Measurements from ENCODE around the gene TMX4.
A peak's percentile ranks its signal among the peaks of the same experiment; 100 is the strongest.
"Not testable (repeated sequence)": the region's sequence is repeated elsewhere in the genome, so short reads cannot be mapped to it uniquely, and the experiment has no call there.

The TMX4 gene, protein sequence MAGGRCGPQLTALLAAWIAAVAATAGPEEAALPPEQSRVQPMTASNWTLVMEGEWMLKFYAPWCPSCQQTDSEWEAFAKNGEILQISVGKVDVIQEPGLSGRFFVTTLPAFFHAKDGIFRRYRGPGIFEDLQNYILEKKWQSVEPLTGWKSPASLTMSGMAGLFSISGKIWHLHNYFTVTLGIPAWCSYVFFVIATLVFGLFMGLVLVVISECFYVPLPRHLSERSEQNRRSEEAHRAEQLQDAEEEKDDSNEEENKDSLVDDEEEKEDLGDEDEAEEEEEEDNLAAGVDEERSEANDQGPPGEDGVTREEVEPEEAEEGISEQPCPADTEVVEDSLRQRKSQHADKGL

DNA sequence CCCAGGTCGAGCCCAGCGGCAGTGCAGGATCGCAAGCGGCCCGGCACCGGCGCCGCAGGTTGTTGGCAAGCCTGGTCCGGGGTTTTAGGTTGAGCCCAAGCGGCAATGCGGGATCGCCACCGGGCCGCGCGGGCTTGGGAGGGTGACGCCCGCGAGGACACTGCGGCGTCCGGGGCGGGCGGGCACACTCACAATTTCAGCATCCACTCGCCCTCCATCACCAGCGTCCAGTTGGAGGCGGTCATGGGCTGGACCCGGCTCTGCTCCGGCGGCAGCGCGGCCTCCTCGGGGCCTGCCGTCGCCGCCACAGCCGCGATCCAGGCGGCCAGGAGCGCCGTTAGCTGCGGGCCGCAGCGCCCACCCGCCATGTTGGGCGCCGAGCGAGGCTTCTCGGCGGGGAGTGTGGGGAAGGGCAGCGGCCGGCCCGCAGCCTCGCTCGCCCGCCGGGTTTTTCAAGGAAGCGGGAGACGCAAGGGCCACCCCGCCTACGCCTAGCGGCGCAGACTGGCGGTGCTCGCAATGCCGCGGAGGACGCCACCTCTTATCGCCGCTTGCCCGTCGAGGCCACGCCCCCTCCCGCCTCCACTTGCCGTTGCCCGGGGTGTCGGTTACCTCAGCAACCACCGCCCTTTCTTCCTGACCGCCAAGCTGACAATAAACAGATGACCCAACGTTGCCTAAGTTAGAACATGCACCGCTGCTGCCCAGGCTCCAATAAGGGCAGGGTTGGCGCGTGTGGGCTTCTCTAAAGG, at the start of gene TMX4:
TSS of gene TMX4 (minus strand) at position 516 of the 752 bp plus-strand sequence. CDS start at position 368, 148 bp downstream.
- DNase-seq (ENCODE audit: low read depth): peak; percentile 87

DNA sequence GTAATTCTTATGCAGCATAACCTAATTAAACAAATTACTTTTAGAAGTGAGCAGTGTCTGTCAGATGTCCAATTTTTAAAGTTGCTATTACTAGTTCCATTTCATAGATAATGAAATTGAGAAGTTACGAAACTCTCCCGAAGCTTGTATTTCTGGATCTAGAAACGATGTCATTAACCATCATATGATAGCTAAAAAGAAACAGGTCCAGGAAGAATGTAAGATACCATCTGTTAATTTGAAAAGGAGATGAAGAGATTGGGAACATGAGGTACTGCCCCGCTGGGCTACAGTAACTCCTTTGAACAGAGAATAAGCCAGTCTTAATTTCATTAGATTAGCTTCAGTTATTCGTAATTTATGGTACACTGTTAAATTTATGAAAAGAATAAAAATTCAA, 47.5 kb upstream of the TMX4 start:
- no peak for DNase-seq (ENCODE audit: low read depth)

DNA sequence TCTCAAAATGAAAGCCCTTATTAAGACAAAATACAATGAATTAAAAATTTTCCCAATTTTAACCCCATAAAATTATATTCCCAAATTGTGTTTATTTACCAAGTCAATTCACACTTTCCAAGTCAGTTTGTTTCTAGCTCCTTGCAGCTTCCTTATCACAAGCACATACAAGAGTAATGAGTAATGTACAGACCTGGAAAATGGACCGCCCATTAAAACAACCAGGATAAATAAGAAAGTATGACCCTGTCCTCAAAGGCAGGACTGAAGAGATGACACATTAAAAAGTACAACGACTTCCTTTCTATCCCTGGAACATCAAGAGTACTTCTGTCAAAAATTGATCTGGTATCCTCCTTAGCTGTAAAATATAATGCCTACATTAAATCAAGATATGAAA, 47.1 kb upstream of the TMX4 start:
- no peak for DNase-seq (ENCODE audit: low read depth)

DNA sequence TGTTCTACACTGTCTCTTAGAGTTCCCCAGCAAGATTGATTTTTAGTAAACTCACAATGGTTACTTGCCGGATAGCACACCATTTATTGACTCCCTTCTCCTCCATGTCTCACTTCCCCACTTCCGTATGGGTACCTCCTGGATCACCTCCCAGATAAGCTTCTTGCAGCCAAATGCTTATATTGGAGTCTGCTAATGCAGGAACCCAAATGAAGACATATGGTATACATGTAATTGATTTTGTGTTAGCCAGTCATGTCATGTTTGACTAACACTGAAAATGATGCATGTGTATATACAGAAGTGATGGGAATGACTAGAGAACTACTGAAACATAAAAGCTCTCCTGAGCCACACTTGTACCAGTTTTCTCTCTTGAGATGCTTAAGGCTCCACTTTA, 46.1 kb upstream of the TMX4 start:
- DNase-seq (ENCODE audit: low read depth): no peak

DNA sequence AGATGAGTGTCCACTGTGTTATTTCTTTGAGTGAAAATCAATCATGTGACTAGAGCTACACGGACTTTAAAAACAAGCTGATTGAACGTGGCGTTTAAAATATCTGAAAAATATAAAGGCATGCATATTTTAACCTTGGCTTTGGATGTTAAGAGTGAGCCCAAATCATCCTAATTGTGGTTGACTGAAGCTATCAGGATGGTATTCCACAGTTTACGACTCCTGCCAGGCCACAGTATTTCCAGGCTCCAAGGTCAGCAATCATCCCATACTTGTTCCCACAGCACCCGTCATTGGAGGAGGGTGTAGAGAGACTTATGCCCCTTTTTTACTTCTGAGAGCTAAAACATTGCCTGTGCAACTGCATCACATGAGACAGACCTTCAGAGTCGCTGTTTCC, 43.2 kb upstream of the TMX4 start:
- DNase-seq (ENCODE audit: low read depth): no peak

DNA sequence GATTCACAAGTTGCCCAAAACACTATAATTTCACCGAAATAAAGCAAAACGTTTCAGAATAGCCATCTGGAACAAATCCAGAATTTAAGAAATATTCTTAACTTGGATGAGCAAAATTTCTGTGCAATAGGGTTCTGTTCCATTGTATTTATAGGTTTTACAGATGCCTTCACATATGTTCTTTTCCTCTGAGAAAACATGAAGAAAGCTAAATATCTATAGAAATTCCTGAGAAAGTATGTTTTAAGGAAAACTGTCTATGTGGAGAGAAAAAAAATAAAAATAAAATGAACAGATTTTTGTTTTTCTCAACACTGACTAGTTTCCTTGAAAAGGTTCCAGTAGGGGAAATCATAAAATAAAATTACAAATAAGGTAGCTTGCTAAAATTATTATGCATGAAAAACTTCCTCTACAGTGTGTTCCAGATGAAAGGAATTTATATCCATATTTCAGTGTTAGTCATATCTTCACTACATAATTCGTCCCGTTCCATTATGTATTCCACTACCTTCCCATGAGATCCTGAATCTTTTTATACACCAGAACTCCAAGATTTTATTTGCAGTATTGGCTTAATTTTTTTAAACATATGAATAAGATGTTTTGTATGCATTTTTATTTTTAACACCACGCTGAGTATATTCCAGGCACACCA, 42.4 kb upstream of the TMX4 start:
- no peak for DNase-seq (ENCODE audit: low read depth)

DNA sequence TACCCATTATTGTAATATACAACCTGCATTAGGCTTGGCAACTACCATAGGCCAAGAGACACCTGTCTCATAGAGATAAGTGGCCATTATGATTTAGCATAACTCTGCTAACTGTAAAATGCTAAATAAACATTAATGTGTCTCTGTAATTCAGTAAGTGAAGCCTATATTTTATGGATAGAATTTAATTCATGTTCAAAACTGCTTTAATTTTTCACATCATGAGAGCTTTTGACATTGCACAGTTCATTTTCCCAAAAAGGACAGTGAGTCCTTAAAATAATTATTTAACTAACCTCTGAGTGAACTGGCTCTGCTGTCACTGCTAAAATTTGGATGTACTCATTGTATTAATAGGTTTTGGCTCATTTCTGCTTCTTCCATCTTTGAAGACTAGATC, 41.4 kb upstream of the TMX4 start:
- no peak for DNase-seq (ENCODE audit: low read depth)

DNA sequence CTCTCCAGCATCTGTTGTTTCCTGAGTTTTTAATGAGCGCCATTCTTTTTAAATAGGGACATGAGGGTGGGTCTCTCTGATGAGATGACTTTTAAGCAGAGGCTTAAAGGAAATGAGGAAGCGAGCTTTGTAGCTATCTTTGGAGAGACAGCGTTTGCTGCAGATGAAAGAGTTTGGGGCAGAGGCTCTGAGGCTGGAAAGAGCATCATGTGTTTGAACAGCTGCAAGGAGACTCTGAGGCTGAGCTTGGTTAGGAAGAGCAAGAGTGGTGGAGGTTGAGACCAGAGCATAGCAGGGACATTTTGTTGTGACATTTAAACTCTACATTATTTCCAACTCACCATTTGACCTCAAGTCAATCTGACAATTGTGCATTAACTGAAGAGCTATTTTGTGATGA, 38.3 kb upstream of the TMX4 start:
- DNase-seq (ENCODE audit: low read depth): no peak

DNA sequence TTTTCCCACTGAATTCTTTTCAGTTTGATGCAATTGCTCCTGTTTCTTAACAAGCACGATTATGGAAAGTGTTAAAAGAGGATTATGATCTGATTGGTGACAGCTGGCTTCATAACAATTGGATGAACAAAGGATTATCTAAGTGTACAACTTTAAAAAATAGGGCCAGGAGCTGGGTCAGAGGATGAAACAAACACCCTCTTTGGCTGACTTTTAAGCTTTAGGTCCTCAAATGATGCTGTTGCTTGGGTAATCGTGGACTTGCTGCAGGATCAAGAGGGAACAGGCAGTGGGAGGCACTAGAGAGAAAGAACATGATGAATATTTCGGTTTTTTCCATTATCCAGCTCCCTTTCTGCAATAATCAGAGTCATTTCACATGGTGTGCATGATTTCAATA, 35.5 kb upstream of the TMX4 start:
- DNase-seq (ENCODE audit: low read depth): no peak

DNA sequence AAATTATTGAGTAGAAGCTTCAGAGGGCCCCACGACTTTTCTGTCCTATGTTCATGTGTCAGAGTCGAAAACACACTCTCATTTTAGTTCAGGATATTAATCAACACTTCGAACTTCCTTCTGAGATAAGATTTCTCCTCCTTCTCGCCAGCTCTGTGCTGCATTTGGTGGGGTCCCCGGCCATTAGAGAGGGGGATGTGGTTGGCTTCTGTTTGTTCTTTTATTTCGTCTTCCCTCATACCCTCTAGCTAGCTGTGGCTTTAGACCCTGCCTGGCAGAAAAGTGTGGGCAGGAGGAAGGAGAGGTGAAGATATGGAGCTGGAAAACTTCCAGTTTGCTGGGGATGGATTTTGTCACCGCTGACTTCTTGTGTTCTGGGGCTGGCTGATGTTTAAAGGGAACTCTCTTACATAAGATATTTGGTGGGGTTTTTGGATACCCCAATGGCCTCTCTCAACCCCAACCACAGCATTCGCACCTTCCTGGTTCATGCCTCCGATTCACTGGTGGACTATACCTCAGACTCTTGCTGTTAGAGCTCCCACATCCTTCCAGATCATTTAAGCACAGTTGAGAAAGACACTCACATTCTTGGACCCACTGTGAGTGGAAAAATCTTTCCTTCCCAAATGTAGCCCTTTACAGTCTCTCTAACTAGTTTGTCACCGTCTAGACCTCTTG, 30.7 kb upstream of the TMX4 start:
- no peak for DNase-seq (ENCODE audit: low read depth)

DNA sequence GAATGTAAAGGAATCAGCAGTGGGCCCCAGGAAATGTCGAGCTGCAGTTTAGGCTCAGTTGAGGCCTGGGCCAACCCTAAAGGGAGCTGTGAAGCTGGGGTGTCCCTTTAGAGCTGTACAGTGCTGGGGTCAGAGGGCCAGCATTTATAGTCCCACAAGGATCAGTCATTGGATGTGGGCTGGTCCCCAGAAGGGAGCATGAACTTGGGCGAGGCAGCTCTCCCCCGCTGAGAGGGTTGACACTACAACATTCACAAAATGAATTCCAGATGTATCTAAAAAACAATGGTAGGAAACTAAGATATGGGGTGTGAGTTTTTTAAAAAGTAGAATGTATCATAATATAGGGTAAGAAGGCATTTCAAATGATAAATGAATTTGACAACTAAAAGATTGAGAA, 29.7 kb upstream of the TMX4 start:
- DNase-seq (ENCODE audit: low read depth): no peak

DNA sequence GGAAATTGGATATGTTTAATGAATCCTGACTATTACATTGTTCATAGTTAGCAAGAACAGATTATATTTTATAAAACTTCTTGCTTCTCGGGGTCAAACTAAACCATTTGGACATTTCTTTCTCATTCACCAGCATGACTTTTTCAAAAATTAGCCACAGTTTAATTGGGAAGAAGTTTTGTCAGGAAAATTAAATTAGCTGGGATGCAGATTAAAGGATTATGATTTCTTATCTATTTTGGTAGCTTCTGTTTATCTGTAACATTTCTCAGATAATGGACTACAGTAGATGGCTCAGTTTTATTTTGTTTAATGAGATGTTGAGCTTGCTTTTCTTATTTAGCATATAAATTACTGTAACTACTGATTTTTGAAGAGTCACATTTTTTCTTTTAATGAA, 26.4 kb upstream of the TMX4 start:
- DNase-seq (ENCODE audit: low read depth): no peak

DNA sequence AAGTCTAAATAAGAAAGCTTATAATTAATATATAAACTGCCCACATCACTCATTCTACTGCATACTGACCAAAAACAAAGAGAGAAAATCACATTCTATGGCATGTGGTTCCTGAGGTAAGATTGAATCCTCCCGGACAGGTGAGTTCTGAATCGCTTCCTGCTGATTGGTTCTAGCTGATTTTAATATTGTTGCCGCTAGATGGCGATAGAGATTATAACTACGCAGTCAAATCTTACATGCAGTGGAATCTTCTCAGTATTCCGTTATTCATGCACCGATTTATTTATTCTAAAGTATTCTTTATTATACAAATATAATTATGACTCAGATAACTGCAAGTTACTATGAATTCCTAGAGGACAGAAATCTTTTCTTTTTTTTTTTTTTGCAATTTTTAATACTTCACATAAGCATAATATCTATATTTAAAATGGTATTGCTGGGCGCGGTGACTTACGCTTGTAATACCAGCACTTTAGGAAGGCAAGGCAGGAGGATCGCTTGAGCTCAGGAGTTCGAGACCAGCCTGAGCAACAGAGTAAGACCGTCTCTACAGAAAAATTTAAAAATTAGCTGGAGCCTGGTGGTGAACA, 24.2 kb upstream of the TMX4 start:
- DNase-seq (ENCODE audit: low read depth): no peak

DNA sequence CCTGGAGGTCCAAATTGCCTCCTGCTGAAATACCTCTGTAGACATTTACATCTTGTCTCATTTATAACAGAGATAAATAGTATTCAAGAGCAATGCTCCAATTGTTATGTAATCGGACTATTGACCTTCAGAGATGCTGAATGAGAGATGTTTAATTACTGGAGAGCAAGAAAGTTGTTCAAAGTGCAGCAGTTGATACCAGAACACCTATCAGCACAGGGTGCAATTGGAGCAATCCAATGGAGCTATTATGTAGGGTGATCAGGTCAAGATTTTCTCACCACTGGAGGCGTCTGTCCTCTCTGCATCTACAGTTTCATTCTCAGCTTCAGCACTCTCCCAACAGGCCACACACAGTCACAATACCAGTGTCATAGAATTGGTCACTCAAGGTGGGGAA, 19.5 kb upstream of the TMX4 start:
- DNase-seq (ENCODE audit: low read depth): no peak

DNA sequence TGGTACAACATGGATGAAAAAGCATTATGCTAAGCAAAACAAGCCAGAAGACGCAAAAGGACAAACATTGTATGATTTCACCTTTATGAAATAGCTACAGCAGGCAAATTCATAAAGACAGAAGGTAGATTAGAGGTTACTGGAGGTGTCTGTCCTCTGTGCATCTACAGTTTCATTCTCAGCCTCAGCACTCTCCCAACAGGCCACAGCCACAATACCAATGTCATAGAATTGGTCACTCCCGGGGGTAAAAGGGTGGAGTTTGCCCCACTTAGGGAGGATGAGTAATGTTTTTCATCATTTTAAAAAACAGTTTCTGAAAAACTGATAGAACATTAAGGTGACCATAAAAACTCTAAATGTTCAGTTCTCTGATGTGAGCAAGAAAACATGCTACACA, 17.2 kb upstream of the TMX4 start:
- DNase-seq (ENCODE audit: low read depth): no peak

DNA sequence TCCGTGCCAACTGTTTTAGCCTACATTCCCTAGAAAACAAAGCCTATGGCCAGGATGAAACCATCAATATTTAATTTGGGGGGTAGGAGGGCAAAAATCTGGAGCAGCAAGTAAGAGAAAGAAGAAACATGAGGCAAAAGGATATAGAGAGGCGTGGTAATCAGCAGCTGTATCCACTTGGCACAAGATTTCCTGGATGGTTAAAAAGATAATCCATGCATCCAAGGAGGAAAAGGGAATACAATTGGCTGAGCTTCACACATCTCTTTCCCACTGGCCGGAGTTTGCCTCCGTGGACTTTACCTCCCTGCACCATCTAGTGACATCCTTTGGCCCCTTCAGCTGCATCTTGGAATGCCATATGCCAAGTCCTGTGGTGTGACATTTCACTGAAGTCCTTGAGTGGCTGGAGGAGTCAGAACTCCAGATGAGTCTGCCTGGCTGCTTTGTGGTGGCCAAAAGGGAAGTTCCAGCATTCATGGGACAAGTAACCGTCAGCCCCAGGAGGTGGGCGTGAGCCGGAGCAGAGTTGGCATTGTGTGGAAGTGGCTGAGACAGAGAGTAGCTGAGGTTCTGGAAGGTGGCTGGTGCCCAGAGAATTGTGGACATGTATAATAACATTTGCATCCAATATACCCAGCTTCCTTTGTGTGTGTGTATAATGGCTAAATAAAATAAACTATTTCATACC, 13.7 kb upstream of the TMX4 start:
- no peak for DNase-seq (ENCODE audit: low read depth)

DNA sequence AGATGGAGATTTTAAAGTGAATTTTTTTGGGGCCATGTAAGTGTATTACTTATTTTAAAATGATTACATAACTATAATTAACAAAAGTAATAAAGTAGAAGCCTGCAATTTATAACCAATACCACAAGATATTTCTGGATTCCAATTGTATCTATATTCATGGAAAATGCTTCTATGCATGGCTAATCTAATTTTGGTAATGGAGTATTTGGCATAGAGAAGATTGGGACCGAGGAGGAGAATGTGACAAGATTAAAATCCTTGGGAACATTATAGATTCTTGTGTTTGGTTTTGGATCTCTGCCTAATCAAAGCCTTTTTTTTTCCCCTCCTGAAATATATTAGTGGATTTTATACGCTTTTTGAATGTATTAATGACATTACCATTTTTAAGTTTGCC, 12.9 kb upstream of the TMX4 start:
- no peak for DNase-seq (ENCODE audit: low read depth)

DNA sequence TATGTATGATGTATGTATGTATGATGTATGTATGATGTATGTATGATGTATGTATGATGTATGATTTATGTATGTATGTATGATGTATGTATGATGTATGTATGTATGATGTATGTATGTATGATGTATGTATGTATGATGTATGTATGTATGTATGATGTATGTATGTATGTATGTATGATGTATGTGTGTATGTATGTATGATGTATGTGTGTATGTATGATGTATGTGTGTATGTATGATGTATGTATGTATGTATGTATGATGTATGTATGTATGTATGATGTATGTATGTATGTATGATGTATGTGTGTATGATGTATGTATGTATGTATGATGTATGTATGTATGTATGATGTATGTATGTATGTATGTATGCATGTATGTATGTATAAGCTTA, 12.0 kb upstream of the TMX4 start:
- not testable (repeated sequence) for DNase-seq (ENCODE audit: low read depth)

DNA sequence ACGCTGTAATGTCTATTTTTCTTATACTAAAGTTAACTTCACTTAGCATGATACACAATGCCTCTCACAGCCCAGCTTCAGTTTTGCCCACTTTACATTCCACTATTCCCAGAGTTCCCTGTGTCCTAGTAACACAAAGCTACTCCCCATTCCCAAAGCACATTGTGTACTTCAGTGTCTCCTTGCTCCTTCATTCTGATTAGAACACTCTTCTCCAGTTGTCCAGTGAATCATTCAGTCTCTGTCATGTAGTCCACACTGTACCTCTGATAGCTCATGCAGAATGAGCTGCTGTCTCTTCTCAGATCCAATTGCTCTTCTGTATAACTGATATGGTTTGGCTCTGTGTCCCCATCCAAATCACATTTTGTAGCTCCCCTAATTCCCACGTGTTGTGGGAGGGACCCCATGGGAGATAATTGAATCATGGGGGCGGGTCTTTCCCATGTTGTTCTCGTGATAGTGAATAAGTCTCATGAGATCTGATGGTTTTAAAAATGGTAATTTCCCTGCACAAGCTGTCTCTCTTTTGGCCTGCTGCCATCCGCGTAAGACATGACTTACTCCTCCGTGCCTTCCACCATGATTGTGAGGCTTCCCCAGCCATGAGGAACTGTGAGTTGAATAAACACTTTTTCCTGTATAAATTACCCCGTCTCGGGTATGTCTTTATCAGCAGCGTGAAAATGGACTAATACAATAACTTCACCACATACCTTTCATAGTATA, 2.1 kb upstream of the TMX4 start:
- no peak for DNase-seq (ENCODE audit: low read depth)

DNA sequence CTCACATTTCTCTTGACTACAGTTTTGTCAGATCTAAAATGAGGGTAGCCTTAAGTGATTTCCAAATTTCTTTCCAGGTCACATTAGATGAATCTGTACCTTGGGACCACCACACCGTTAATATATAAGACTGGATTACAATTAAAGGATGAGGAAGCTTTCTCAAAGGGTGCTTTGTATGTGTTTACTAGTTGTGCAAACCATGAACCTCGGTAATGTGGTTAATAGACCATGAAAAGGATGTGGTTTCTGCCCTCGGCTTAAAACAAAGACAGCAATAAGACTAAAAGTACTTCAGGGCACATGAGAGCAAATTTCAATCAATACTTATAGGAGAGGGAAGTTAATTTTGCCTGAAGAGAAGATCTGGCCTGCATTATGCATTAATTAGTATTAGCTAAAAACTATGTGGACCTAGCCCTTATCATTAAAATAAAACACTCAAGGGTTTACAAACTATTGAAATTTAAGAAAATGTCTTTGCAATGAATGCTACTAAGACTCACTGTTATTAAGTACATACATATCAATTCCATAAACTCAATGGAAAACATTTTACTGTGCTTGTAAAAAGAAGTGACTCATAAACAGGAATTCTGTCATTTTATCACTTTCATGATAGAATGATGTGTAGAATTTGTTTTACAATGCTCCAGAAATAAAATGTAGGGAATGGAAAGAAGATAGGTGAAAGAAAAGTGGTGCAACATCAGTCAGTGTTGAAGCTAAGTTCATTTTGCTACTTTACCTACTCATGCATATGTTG, 936 bp upstream of the TMX4 start:
- no peak for DNase-seq (ENCODE audit: low read depth)

DNA sequence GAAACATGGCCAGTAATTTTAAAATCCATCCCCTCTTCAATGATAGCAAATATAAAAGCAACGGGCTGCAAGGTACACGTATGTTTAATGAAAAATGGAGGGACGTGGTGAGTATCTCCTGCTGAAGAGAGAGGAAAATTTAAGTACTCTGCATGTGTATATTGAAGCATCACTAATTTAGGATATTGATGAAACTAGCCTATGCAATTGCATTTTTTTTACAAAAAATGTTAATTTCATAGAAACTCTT, 362 bp upstream of the TMX4 start:
- DNase-seq (ENCODE audit: low read depth): no peak

Data from stimulated activated CD8-positive, alpha-beta memory T cell treated with anti-CD3 and anti-CD28 coated beads, Interleukin-7, amount 100 ng/mL, for 24 hours (primary cell).